Measurements from ENCODE around the gene PHB1. TPM values are rescaled to one million over a fixed set of nuclear protein-coding genes. Genes with fewer than 3 reads are reported as not detected.

Gene PHB1
- total RNA-seq, 4 donors from 2014 or later: 98.7 to 108 (median 102) TPM

DNA sequence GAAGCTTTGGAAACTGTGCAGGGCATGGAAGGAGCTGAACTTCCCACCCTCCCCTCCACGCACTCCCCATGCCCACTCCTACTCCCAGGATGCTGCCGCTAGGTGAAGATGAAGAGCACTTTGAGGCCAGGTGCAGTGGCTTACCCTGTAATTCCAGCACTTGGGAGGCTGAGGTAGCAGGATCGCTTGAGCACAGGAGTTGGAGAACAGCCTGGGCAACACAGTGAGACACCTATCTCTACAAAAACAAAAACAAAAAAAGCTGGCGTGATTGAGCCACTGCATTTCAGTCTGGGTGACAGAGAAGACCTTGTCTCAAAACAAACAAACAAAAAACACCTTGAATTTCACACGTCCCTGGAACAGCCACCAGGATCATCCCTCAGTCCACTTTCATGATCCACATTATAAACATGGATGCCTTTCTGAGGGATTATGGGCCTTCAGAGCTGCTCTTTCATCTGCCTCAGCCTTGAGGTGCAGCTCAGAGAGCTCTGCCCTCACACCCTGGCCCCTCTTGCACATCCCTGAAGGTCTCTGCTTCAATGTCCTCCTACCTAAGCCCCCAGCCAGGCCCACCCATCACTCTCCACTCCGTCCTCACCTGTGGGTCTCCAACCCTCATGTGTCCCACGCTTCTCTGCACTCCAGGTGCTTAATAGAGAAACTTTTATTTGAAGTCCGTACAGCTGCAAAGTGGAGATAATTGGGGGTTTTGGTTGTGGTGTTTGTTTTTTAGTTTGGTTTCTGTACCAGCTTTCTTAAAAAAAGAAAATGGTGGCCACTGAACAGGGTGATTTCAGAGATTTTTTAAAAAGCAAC lies 25.8 kb downstream of the PHB1 start:
- peaks cover 0 to 50% (median 9%) of the 10 kb centered on the region in 3 donors for H3K4me1 ChIP-seq
- no peak overlapping the region for H3K4me3 ChIP-seq
- 69 to 79% methylated on average over 3 to 5 of the region's 8 CpGs for WGBS, 2 donors (ENCODE audit: low coverage in 1 of 2)
- H3K27me3 ChIP-seq: no peaks in the 10 kb centered on the region
- no peak overlapping the region for H3K27ac ChIP-seq
- no peaks in the 10 kb centered on the region for H3K9me3 ChIP-seq
- ATAC-seq: no peak
- H3K36me3 ChIP-seq: no peaks in the 10 kb centered on the region
- TF ChIP-seq POLR2AphosphoS5 (IDR thresholded peaks at IDR 0.05): no peak
- TF ChIP-seq EP300 (IDR thresholded peaks at IDR 0.05): no peak
- no peak for TF ChIP-seq POLR2A (IDR thresholded peaks at IDR 0.05)
- TF ChIP-seq, protein P1, sequence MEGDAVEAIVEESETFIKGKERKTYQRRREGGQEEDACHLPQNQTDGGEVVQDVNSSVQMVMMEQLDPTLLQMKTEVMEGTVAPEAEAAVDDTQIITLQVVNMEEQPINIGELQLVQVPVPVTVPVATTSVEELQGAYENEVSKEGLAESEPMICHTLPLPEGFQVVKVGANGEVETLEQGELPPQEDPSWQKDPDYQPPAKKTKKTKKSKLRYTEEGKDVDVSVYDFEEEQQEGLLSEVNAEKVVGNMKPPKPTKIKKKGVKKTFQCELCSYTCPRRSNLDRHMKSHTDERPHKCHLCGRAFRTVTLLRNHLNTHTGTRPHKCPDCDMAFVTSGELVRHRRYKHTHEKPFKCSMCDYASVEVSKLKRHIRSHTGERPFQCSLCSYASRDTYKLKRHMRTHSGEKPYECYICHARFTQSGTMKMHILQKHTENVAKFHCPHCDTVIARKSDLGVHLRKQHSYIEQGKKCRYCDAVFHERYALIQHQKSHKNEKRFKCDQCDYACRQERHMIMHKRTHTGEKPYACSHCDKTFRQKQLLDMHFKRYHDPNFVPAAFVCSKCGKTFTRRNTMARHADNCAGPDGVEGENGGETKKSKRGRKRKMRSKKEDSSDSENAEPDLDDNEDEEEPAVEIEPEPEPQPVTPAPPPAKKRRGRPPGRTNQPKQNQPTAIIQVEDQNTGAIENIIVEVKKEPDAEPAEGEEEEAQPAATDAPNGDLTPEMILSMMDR (IDR thresholded peaks at IDR 0.05): no peak

DNA sequence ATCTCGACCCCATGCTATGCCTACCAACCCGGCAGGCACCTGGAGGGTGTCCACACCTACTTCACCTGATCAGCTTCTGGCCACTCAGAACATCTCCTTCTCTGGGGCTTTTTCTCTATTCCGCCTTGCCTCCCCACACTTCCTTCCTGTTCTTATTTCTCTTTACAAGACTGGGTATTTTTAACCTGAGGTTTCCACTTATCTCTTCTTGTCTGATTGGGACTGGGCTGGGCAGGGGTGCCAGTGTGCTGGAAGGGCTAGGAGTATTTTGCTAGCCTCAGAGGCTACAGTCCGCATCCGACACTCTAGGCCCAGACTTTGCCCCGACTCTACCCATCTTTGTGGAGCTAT lies 26.4 kb downstream of the PHB1 start:
- Histone ChIP-seq H3K36me3 (no peaks in the 10 kb centered on the region), H3K4me1 (peaks cover 0 to 43% (median 9%) of the 10 kb centered on the region in 3 donors), H3K4me3 (no peak overlapping the region), H3K27me3 (no peaks in the 10 kb centered on the region), H3K9me3 (no peaks in the 10 kb centered on the region), H3K27ac (no peak overlapping the region)
- WGBS, 2 donors (ENCODE audit: low coverage in 1 of 2): 97 to 100% methylated on average over 3 to 5 of the region's 6 CpGs
- TF ChIP-seq POLR2A (IDR thresholded peaks at IDR 0.05) (no peak), EP300 (IDR thresholded peaks at IDR 0.05) (no peak), POLR2AphosphoS5 (IDR thresholded peaks at IDR 0.05) (no peak)
- TF ChIP-seq, protein P1 (IDR thresholded peaks at IDR 0.05): no peak
- no peak for ATAC-seq

DNA sequence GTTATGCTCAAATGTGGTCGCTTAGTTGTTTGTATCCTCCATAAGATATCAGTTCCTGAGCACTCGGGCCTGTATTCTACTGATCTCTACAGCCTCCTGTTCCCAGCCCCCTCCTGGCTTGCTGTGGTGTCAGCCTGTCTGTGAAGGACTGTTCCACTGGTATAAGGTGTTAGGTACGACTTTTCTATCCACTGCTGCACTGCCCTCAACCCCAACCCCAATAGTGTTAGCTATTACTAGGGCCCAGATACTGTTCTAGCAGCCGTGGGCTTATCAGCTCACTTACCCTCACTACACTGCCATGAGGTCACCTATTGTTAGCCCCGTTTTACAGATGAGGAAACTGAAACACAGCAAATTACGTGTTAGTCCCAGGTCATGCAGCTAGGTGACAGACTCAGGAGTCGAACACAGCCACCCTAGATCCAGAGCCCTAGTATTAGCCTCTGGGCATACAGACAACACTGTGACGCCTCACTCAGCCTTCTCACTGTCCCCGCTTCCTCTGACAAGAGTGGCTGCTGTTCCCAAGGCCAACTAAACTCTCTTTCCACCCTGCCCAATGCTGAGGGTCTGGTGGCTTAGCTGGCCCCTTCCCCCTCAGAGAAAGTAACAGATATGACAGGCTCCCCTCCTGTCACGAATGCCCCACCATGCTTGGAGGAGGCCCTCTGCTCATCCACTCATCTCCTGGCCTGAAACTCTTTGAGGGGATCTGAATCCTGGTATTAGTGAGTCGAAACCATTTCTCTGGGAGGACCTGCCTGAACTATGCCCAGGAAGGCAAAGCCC lies 27.0 kb downstream of the PHB1 start:
- no peaks in the 10 kb centered on the region for H3K9me3 ChIP-seq
- 80 to 92% methylated on average over 8 to 9 of the region's 11 CpGs for WGBS, 2 donors (ENCODE audit: low coverage in 1 of 2)
- TF ChIP-seq, protein P1 (IDR thresholded peaks at IDR 0.05): no peak
- TF ChIP-seq POLR2AphosphoS5 (IDR thresholded peaks at IDR 0.05) (no peak), POLR2A (IDR thresholded peaks at IDR 0.05) (no peak), EP300 (IDR thresholded peaks at IDR 0.05) (no peak)
- no peak overlapping the region for H3K27ac ChIP-seq
- H3K27me3 ChIP-seq: no peaks in the 10 kb centered on the region
- H3K4me3 ChIP-seq: no peak overlapping the region
- peaks cover 0 to 42% (median 9%) of the 10 kb centered on the region in 3 donors for H3K4me1 ChIP-seq
- no peaks in the 10 kb centered on the region for H3K36me3 ChIP-seq
- no peak for ATAC-seq

DNA sequence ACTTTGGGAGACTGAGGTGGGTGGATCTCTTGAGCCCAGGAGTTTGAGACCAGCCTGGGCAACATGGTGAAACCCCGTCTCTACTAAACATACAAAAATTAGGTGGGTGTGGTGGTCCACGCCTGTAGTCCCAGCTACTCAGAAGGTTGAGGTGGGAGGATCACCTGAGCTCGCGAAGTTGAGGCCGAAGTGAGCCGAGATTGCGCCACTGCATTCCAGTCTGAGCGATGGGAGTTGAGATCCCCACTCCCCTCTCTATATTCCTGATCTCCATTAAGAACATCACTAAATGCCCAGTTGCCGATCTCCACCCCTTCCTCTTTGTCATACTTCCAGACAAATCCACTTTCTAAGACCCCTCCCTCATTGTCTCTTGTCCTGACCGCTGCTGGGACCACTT lies 28.3 kb downstream of the PHB1 start:
- TF ChIP-seq POLR2AphosphoS5 (IDR thresholded peaks at IDR 0.05) (no peak), EP300 (IDR thresholded peaks at IDR 0.05) (no peak), POLR2A (IDR thresholded peaks at IDR 0.05) (no peak)
- TF ChIP-seq, protein P1 (IDR thresholded peaks at IDR 0.05): no peak
- no peaks in the 10 kb centered on the region for H3K27me3 ChIP-seq
- H3K4me1 ChIP-seq: peaks cover 0 to 39% (median 9%) of the 10 kb centered on the region in 3 donors
- 94 to 95% methylated on average over 3 to 7 of the region's 10 CpGs for WGBS, 2 donors (ENCODE audit: low coverage in 1 of 2)
- ATAC-seq: no peak
- H3K9me3 ChIP-seq: no peaks in the 10 kb centered on the region
- no peaks in the 10 kb centered on the region for H3K36me3 ChIP-seq
- H3K4me3 ChIP-seq: no peak overlapping the region
- no peak overlapping the region for H3K27ac ChIP-seq

Data from gastroesophageal sphincter (tissue), 4 donors.